ENCODE measurements around the gene RECQL.

DNA sequence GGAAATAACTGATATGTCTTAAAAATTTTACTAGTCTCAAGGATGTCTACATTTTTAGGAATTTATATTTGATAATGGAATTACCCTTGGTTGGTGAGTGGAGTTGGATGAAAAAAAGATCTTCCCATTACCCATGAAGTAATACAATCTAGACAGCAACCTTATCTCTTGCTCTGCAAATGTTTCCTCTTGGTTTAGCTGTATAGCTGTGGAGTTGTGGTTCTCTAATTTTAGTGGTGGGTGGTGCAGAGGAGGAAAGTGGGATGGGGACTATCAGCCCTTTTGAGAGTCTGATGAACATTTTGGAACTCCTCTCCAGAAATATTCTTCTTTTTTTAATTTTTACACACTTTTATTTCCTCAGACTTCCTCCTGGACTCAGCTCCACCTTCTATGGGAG, 41.7 kb upstream of the RECQL start:
- TF ChIP-seq, protein P1, sequence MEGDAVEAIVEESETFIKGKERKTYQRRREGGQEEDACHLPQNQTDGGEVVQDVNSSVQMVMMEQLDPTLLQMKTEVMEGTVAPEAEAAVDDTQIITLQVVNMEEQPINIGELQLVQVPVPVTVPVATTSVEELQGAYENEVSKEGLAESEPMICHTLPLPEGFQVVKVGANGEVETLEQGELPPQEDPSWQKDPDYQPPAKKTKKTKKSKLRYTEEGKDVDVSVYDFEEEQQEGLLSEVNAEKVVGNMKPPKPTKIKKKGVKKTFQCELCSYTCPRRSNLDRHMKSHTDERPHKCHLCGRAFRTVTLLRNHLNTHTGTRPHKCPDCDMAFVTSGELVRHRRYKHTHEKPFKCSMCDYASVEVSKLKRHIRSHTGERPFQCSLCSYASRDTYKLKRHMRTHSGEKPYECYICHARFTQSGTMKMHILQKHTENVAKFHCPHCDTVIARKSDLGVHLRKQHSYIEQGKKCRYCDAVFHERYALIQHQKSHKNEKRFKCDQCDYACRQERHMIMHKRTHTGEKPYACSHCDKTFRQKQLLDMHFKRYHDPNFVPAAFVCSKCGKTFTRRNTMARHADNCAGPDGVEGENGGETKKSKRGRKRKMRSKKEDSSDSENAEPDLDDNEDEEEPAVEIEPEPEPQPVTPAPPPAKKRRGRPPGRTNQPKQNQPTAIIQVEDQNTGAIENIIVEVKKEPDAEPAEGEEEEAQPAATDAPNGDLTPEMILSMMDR (IDR thresholded peaks at IDR 0.05): no peak
- no peak for TF ChIP-seq EP300 (IDR thresholded peaks at IDR 0.05)

All from suprapubic skin (tissue), 3 donors.